HCT116 (cell line): ENCODE data around the gene ABHD3.

Experiments used
- CTCF ChIP-seq, 3 experiments: fragments of 200-600 bp in 1 of 3; sonication (generic) in 1 of 3; IDR thresholded peaks in 2 of 3; conservative IDR thresholded peaks in 1 of 3; 2 replicates each; pipeline ENCODE4 v1.5.1; 2012 to 2017; ENCODE audit warnings: low read depth in 2 of 3, low read length in 2 of 3, antibody characterized with exemption in 1 of 3, borderline replicate concordance in 1 of 3, control low read depth in 1 of 3, mild to moderate bottlenecking in 1 of 3, mixed read lengths in 1 of 3, mixed run types in 1 of 3, moderate library complexity in 1 of 3; ENCODE audit not compliant: insufficient read depth in 1 of 3
- EZH2phosphoT487 ChIP-seq: fragments of 200-600 bp; IDR thresholded peaks from 2 replicates; pipeline ENCODE4 v1.6.1; 2018; ENCODE audit warnings: antibody characterized with exemption, borderline replicate concordance
- RAD21 ChIP-seq: IDR thresholded peaks from 2 replicates; pipeline ENCODE4 v1.6.1; 2012; ENCODE audit warnings: low read depth, mild to moderate bottlenecking
- SP1 ChIP-seq: IDR thresholded peaks from 2 replicates; pipeline ENCODE4 v1.6.1; 2012; ENCODE audit warnings: low read depth

- TF ChIP-seq SP1 (no peak), CTCF (IDR thresholded peaks at IDR 0.05 in 2 of 3, conservative IDR thresholded peaks at IDR 0.05 in 1 of 3; ENCODE audit: borderline replicate concordance in 1 of 3, insufficient read depth in 1 of 3, low read depth in 2 of 3, low read length in 2 of 3) (no peak), RAD21 (no peak), EZH2phosphoT487 (no peak)
These were observed 1.9 kb upstream of the ABHD3 start for GRCh38 chr18:21706386-21706865.
